C4-2B (cell line): ENCODE measurements around the gene SPDYE2B.
"Not testable (repeated sequence)": the region's sequence is repeated elsewhere in the genome, so short reads cannot be mapped to it uniquely, and the experiment has no call there.

Experiments used
- CTCF ChIP-seq: fragments of 450-650 bp; conservative IDR thresholded peaks from 2 replicates; pipeline ENCODE4 v1.5.1; 2017; ENCODE audit warnings: mild to moderate bottlenecking
- ZFX ChIP-seq: fragments of 450-650 bp; IDR thresholded peaks from 2 replicates; pipeline ENCODE4 v1.6.1; 2017

DNA sequence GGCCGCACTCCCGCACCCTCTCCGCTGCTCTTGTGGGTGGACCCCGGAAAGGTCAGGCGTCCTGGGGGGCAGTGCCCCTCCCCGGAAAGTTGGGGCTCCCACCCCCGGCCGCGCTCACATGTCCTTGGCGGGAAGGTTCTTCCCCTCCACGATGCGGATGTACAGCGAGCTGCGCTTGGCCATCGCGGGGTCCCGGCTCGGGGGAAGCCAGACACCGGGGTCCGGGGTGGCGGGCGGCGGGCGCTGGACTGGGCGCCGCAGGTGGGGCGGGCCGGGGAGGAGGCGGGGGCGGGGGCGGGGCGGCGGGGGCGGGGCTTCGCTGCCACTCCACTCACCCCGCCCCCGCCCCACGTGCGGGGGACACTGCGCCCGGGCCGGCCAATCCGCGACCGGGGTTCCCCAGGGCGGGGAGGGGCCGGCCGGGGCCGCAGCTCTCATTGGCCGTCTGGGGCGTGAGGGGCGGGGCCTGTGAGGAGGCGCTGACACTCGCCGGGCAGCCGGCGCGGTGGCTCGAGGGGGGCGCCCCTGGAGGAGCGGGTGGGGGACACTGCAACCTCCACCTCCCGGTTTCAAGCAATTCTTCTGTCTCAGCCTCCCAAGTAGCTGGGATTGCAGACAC, 33.5 kb upstream of the SPDYE2B start, which contains the start of gene RASA4:
- not testable (repeated sequence) for TF ChIP-seq CTCF, ZFX
